CD4-positive, alpha-beta T cell treated with Interleukin-15 for 4 hours (primary cell): ENCODE data around the gene SHROOM3.
"Not testable (repeated sequence)": the region's sequence is repeated elsewhere in the genome, so short reads cannot be mapped to it uniquely, and the experiment has no call there.

Experiments
- DNase-seq: peaks from one replicate; pipeline ENCODE4 v3.0.0-alpha.2; 2020; ENCODE audit warnings: low spot score

Gene SHROOM3

GRCh38 chr4:76723924-76724323 lies 288.9 kb downstream of the SHROOM3 start:
- DNase-seq: no peak

- DNase-seq: no peak
These were observed 290.0 kb downstream of the SHROOM3 start for GRCh38 chr4:76725039-76725438.

GRCh38 chr4:76726176-76726575 lies 291.1 kb downstream of the SHROOM3 start:
- no peak for DNase-seq

- no peak for DNase-seq
These were observed 291.6 kb downstream of the SHROOM3 start for GRCh38 chr4:76726631-76727030.

GRCh38 chr4:76727934-76728333 lies 292.9 kb downstream of the SHROOM3 start:
- not testable (repeated sequence) for DNase-seq

GRCh38 chr4:76729460-76729859 lies 294.4 kb downstream of the SHROOM3 start:
- no peak for DNase-seq

- no peak for DNase-seq
These were observed 295.0 kb downstream of the SHROOM3 start for GRCh38 chr4:76729980-76730379.

- DNase-seq: no peak
These were observed 297.2 kb downstream of the SHROOM3 start for GRCh38 chr4:76732246-76732645.

- DNase-seq: no peak
These were observed 298.2 kb downstream of the SHROOM3 start for GRCh38 chr4:76733068-76733771.

GRCh38 chr4:76736414-76736813 lies 301.4 kb downstream of the SHROOM3 start:
- DNase-seq: no peak

- DNase-seq: no peak
These were observed 302.2 kb downstream of the SHROOM3 start for GRCh38 chr4:76737180-76737579.

GRCh38 chr4:76737771-76738085 lies 302.7 kb downstream of the SHROOM3 start:
- DNase-seq: no peak

GRCh38 chr4:76738086-76738931 lies 303.3 kb downstream of the SHROOM3 start:
- DNase-seq: no peak

GRCh38 chr4:76740192-76740591 lies 305.2 kb downstream of the SHROOM3 start:
- DNase-seq: no peak

- DNase-seq: no peak
These were observed 306.0 kb downstream of the SHROOM3 start for GRCh38 chr4:76740866-76741662.

GRCh38 chr4:76741663-76742020 lies 306.6 kb downstream of the SHROOM3 start:
- DNase-seq: no peak

- no peak for DNase-seq
These were observed 309.4 kb downstream of the SHROOM3 start for GRCh38 chr4:76744241-76744921.

- DNase-seq: no peak
These were observed 310.2 kb downstream of the SHROOM3 start for GRCh38 chr4:76745240-76745639.

- no peak for DNase-seq
These were observed 312.5 kb downstream of the SHROOM3 start for GRCh38 chr4:76747563-76747962.

- DNase-seq: no peak
These were observed 313.6 kb downstream of the SHROOM3 start for GRCh38 chr4:76748649-76749048.

- no peak for DNase-seq
These were observed 314.3 kb downstream of the SHROOM3 start for GRCh38 chr4:76749355-76749754.

GRCh38 chr4:76750716-76751115 lies 315.7 kb downstream of the SHROOM3 start:
- no peak for DNase-seq
